Inflammatory macrophage (primary cell): Measurements from ENCODE around the gene COL9A1.

Experiments used
- DNase-seq, 2 donors: peaks; one replicate each; pipeline ENCODE4 v3.0.0-alpha.2; 2020 to 2022

COL9A1 gene

GRCh38 chr6:70168681-70169377 is 134.1 kb downstream of the COL9A1 start:
- DNase-seq = no peak
